ENCODE data around the gene NANOS3.

DNA sequence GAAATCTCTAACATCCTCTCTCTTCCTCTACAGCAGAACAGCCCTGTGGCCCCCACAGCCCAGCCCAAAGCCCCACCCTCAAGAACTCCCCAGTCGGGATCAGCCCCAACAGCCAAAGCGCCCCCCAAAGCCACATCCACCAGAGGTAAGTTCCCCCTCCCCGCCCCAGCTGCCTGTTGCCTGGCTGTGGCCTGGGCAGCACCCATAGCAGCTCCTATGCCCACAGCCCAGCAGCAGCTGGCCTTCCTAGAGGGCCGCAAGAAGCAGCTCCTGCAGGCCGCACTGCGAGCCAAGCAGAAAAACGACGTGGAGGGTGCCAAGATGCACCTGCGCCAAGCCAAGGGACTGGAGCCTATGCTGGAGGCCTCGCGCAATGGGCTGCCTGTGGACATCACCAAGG is 43.6 kb downstream of the NANOS3 start:
- TF ChIP-seq, protein P1, sequence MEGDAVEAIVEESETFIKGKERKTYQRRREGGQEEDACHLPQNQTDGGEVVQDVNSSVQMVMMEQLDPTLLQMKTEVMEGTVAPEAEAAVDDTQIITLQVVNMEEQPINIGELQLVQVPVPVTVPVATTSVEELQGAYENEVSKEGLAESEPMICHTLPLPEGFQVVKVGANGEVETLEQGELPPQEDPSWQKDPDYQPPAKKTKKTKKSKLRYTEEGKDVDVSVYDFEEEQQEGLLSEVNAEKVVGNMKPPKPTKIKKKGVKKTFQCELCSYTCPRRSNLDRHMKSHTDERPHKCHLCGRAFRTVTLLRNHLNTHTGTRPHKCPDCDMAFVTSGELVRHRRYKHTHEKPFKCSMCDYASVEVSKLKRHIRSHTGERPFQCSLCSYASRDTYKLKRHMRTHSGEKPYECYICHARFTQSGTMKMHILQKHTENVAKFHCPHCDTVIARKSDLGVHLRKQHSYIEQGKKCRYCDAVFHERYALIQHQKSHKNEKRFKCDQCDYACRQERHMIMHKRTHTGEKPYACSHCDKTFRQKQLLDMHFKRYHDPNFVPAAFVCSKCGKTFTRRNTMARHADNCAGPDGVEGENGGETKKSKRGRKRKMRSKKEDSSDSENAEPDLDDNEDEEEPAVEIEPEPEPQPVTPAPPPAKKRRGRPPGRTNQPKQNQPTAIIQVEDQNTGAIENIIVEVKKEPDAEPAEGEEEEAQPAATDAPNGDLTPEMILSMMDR (IDR thresholded peaks at IDR 0.05) = no peak
- TF ChIP-seq POLR2AphosphoS5 (IDR thresholded peaks at IDR 0.05) (no peak), POLR2A (IDR thresholded peaks at IDR 0.05) (no peak)

Measured in transverse colon (tissue), 4 donors.